RWPE2 (cell line): ENCODE measurements around the gene NDUFA13.

Experiments
- ATAC-seq: fragments of 200-7000 bp; cut with Tn5 transposase; 3 replicates; pipeline ENCODE4 v1.9.1; 2021; ENCODE audit warnings: low read depth
- DNase-seq: peaks from one replicate; pipeline ENCODE4 v3.0.0-alpha.2; 2020; ENCODE audit warnings: low spot score
- H3K27ac ChIP-seq: fragments of 450-650 bp; 2 replicates; pipeline ENCODE4 v1.5.1; 2017; ENCODE audit warnings: mild to moderate bottlenecking; ENCODE audit not compliant: poor library complexity, severe bottlenecking
- H3K27me3 ChIP-seq: fragments of 250-450 bp; sonication (Bioruptor Pico); 2 replicates; pipeline ENCODE4 v1.5.1; 2021; ENCODE audit warnings: mild to moderate bottlenecking, moderate library complexity; ENCODE audit not compliant: insufficient read depth, poor library complexity, severe bottlenecking
- H3K36me3 ChIP-seq: fragments of 250-450 bp; sonication (Bioruptor Pico); 2 replicates; pipeline ENCODE4 v1.5.1; 2020; ENCODE audit warnings: low read depth, mild to moderate bottlenecking, moderate library complexity
- H3K4me1 ChIP-seq: fragments of 250-450 bp; sonication (Bioruptor Pico); 2 replicates; pipeline ENCODE4 v1.5.1; 2021; ENCODE audit warnings: mild to moderate bottlenecking, moderate library complexity; ENCODE audit not compliant: insufficient read depth, poor library complexity, severe bottlenecking
- H3K4me3 ChIP-seq: fragments of 250-450 bp; sonication (Bioruptor Pico); 2 replicates; pipeline ENCODE4 v1.5.1; 2021; ENCODE audit warnings: mild to moderate bottlenecking, moderate library complexity; ENCODE audit not compliant: severe bottlenecking
- H3K9me3 ChIP-seq: fragments of 250-450 bp; sonication (Bioruptor Pico); 2 replicates; pipeline ENCODE4 v1.5.1; 2021; ENCODE audit warnings: mild to moderate bottlenecking, moderate library complexity; ENCODE audit not compliant: severe bottlenecking
- TF ChIP-seq, protein P1 (sequence below): fragments of 450-650 bp; IDR thresholded peaks from one replicate; pipeline ENCODE4 v1.5.1; 2017; ENCODE audit warnings: mild to moderate bottlenecking, moderate library complexity; ENCODE audit not compliant: poor library complexity, severe bottlenecking

NDUFA13 gene

DNA sequence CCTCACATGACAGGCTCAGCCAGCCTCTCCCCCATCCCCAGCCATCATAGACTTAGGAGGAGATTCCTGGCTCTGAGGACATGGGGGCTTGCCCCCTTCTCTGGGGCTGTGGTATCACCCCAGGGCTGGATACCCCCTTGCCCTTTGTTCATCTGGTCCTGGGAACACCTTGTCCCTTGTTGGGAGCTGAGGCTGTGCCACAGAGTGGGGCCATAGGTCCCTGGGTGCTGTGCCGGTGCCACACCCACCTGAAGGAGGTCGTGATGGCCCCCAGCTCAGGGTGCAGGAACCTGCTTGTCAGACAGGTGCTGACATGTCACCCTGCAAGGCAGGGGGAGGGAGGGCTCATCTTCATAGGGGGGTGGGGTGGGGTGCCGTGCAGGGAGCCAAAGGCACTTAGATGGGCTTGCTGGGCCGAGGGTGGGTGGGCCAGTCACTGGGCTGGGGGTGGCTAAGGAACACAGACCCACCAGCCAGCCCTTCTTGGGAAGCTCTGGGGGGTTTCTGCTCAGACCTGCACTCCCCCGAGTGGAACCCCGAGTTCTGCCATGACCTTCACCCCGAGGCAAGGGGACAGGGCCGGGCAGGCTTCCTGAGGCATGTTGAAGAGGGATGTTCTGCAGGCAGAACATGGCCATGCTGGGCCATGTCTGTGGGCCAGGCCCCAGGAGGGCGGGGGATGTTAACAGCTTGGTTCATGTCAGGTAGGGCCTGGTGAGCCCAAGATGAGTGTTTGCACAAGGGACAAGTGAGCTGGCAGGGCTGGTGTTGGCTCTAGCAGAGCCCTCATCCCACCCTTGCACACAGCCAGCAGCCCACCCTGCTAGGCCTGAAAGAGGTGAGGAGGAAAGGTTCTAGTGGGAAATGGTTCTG lies 28.7 kb upstream of the NDUFA13 start:
- Histone ChIP-seq H3K36me3 (peaks cover 12% of the 10 kb centered on the region), H3K4me1 (peaks cover 28% of the 10 kb centered on the region), H3K4me3 (no peak overlapping the region), H3K9me3 (no peaks in the 10 kb centered on the region), H3K27me3 (no peaks in the 10 kb centered on the region), H3K27ac (peak overlapping the region; percentile 86)
- ATAC-seq (no peak), DNase-seq (no peak)
- TF ChIP-seq, protein P1, sequence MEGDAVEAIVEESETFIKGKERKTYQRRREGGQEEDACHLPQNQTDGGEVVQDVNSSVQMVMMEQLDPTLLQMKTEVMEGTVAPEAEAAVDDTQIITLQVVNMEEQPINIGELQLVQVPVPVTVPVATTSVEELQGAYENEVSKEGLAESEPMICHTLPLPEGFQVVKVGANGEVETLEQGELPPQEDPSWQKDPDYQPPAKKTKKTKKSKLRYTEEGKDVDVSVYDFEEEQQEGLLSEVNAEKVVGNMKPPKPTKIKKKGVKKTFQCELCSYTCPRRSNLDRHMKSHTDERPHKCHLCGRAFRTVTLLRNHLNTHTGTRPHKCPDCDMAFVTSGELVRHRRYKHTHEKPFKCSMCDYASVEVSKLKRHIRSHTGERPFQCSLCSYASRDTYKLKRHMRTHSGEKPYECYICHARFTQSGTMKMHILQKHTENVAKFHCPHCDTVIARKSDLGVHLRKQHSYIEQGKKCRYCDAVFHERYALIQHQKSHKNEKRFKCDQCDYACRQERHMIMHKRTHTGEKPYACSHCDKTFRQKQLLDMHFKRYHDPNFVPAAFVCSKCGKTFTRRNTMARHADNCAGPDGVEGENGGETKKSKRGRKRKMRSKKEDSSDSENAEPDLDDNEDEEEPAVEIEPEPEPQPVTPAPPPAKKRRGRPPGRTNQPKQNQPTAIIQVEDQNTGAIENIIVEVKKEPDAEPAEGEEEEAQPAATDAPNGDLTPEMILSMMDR: no peak

DNA sequence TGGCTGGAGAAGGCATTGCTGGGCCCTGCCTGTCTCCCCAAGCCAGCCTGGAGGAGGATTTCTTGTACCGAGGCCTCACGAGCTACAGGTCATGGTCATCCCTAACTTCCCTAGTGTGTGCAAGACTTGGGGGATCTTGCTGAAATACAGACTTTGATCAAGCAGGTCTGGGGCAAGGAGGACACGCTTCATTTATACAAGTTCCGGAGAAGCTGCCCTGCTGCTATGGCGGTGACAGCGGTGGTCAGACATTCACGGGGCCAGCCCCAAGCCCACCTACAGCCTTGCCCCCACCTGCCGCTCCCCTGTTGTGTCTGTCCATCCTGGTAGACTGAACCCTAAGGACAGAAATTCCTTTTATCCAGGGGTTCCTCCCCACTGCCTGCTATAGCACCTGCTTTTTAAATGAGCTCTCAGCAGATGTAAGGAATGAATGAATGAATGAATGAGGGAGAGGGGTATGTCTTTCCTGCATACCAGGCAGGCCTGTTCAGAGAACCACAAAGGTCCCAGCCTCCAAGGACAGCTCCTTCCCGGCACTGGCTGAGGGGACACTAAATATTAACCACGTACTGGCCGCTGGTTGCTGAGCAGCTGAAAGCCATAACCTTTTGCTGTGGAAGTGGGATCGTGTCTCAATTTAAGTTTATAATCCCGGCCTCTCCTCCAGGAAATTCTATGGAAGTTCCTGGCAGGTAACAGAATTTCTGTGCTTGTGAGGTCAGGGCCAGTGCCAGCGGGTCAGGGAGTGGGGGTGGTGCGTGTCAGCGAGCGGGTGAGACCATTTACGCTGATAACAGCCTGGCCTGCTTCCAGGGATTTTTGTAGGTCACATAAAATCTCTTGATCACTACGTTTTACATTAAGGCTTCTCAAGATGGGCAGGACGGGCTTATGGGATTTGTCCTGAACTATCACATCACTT lies 27.8 kb upstream of the NDUFA13 start:
- Histone ChIP-seq H3K36me3 (peaks cover 19% of the 10 kb centered on the region), H3K4me1 (peaks cover 28% of the 10 kb centered on the region), H3K27me3 (no peaks in the 10 kb centered on the region), H3K4me3 (no peak overlapping the region), H3K27ac (peak overlapping the region; percentile 86), H3K9me3 (no peaks in the 10 kb centered on the region)
- ATAC-seq (no peak), DNase-seq (no peak)
- TF ChIP-seq, protein P1: no peak

DNA sequence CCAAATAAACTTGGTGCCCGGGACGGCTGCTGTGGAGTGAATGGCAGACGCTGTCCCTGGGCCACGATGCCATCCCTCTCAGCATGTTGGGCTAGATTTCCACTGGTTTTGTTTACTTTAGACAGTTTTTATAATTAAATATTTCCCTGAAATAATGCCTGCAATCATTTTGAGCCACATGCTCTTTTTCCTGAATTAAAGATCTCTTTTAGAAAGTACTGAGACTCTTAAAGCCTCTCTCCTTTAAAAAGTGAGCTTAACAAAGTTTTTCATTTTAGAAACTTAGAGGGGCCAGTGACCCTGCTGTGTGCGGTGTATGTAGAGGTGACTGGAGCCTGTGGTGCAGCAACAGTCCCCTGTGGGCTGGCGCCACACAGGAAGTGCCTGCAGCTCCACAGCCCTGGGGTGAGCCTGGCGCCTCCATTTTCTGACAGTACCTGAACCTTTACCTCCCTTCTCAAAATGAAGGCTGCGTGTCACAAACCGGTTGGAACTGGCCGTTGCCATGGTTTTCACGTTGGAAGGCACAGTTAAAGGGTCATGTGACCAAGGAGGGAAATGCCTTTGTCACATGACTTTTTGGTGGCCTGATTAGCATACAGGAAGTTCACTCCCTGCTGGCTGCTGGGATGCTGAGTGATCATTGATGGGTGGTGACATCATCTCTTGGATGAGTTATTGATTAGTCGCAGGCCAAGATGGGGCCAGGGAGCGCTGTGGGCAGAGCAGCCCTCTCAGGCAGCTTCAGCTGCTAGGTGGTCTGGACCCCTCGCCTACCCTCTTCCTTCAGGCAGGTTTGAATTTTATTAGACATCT lies 26.9 kb upstream of the NDUFA13 start:
- Histone ChIP-seq H3K36me3 (peaks cover 26% of the 10 kb centered on the region), H3K4me1 (peaks cover 28% of the 10 kb centered on the region), H3K4me3 (no peak overlapping the region), H3K27ac (peak overlapping the region; percentile 86), H3K9me3 (no peaks in the 10 kb centered on the region), H3K27me3 (no peaks in the 10 kb centered on the region)
- ATAC-seq: peak; percentile 72
- TF ChIP-seq, protein P1: no peak
- peak; percentile 90 for DNase-seq

DNA sequence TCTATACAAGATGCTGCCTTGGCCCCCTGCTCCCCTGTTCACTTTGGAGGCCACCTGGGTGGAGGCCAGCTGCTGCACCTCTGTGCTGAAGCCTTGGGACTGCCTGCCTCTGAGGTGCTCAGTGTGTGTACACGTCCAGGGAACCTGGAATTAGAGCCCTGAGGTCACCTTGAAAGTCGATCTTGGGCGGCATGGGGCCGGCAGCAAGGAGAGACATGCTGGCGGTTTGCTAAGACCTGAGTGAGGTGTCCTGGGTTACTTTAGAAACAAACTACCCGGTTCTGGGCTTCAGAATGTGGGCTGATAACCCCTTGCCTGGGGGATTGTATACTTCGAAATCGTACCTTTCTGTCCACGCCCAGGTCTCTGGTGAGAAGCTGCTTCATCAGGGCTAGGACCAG lies 26.2 kb upstream of the NDUFA13 start:
- Histone ChIP-seq H3K27ac (peak overlapping the region; percentile 86), H3K27me3 (no peaks in the 10 kb centered on the region), H3K4me3 (no peak overlapping the region), H3K9me3 (no peaks in the 10 kb centered on the region), H3K4me1 (peaks cover 28% of the 10 kb centered on the region), H3K36me3 (peaks cover 33% of the 10 kb centered on the region)
- TF ChIP-seq, protein P1: no peak
- DNase-seq (no peak), ATAC-seq (no peak)
